ENCODE data around the gene INSR.

Gene INSR

DNA sequence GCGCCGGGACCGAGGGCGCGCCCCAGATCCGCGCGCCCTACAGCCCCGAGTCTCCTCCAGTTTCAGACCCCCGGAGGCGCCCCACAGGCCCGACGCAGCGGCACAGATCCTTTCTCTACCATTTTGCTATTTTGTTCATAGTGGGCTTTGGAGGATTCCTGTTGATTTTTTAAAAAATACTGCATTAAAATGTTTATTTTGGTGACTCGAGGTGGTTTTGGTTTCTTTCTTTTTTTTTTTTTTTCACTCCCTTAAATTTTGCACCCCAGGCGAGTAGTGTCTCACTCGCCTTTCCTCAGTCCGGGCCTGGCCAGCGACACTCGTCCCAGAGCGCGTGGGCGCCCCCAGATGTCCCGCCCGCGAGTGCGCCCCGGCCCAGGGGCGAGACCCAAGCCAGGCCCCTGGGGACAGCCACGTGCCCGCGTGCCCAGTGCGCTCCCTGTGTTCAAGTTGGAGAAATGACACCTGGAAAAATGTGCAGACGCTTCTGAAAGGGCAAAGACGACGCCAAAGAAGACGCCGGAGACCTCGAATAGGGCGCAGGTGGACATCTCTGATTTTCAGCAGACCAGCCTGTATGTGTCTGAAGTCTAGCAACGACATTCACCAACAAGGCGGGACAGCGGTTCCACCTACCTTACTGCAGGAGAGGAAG lies 471 bp upstream of the INSR start:
- DNase-seq = peak; percentile 71

DNA sequence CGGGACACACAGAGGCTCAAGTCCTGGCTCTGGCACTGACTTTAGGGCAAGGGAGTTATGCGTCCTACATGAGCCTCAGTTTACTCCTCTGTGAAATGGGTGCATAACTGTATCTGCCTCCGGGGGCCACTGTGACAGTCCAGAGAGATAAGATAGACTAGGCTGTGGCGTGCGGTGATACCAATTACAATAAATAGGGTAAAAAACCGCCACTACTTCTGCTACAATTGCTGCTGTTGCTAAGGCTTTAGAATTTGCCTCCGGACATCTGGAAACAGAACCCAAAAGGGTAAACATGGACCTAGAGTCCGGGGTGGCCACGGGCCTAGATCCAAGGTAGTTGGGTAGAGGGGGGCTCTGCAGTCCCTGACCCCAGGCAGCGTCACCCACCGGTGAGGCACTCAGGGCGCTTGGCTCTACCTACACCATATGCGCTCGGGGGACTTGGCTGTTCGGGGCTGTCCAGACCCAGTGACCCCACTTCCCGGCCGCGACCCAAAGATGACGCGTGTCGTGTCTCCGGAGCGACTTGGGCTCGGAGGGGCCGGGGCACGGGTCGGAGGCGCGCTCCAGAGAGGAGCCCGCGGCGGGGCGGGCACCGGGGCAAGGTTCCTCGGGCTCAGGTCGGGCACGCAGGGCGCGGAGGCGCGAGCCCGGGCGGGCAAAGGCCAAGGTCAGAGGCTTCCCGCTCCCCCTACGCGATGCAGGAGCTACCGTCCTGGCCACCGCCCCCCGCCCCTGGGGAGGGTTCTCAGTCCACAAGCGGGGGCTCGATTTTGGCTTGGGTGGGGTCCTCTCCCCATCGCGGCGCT lies 1.1 kb downstream of the INSR start:
- peak; percentile 13 for DNase-seq

DNA sequence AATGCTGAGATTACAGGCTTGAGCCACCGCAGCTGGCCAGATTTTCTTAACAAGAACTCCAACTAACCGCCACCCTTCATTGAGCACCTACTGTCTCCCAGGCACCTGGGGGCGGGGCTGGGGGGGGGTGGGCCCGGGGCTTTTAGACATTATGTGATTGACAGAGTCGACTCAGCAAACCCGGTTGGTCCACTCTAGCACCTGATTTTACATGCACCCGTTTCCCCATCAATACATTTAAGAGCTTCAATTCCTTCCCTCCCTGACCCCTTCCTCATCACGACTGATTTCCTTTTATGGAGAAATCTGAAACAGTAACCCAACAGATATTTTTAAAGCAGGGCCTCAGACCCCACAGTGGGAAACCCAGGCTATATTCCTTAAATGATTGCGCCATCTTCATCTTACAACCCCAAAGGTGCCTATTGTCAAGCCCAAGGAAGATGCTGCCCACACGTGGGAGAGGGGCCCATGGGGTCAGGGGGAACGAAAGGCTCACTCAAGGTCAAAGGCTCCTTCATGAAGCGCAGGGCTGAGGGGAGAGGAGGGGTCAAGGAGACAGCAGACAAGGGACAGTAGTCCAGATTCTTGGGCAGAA lies 1.8 kb downstream of the INSR start:
- DNase-seq = no peak

DNA sequence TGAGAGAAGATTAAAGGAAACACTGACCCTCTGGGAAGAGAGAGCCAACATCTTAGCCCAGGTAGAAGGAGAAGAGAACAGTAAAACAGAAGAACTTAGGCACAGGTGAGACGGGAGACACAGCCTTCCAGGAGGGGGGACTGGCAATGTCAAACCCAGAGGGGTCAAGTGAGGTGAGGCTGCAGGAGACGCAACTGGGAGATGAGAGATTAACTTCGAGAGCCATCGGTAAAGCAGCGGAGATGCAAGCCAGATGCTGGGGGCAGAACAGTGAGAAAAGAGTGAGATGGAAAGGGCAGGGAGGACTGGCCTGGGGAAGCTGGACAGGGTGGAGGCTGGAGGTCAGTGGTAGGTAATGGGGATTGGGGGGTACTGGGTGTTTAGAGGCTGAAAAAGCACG lies 5.2 kb downstream of the INSR start:
- no peak for DNase-seq

DNA sequence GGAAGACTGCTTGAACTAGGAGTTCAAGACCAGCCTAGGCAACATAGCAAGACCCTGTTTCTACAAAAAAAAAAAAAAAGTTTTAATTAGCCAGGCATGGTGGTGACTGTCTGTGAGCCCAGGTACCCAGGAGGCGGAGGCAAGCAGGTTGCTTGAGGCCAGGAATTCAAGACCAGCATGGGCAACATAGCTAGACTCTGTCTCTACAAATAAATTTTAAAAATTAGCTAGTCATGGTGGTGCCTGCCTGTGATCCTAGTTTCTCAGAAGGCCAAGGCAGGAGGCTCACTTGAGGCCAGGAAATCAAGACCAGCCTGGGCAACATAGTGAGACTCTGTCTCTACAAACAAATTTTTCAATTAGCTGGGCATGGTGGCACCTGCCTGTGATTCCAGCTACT lies 6.1 kb downstream of the INSR start:
- no peak for DNase-seq

DNA sequence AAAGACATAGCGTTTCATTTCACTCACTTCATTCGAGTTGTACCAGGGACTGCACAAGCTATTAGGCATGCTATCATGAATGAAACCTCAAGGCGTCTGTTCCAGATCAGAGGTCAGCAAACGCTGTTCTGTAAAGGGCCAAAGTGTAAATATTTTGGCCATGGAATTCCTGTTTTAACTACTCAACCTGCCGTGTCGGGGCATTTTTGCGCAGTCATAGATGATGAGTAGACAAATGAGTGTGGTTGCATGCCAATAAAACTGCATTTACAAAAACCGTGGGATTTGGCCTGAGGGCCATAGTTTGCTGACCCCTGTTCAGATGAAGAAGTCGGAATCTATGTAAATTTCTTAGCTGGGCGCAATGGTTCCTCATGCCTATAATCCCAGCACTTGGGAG lies 6.5 kb downstream of the INSR start:
- DNase-seq = no peak

DNA sequence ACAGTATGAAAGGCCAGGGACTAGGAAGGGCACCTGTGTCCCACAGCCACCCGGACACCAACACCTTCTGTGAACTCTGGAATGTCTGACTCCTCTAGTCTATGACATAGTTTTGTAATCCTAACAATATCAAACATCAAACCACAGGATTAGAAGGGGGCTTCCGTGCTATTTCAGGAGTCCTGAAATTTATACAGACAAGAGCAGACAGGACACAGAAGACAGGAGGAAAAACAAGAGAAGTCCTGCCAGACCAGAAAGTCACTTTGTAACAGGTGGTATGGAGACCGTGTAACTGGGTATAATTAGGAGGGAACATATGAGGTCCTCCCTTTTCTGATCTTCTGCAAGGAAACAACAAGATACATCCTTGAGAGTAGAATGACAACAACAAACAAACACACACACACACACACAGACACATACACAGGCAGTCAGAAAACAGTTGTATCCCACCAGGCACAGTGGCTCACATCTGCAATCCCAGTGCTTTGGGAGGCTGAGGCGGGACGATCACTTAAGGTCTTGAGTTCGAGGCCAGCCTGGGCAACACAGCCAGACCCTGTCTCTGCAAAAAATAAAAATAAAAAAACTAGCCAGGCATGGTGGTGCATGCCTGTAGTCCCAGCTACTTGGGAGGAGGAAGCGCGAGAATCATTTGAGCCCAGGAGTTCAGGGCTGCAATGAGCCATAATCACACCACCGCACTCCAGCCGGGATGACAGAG lies 13.1 kb downstream of the INSR start:
- no peak for DNase-seq

DNA sequence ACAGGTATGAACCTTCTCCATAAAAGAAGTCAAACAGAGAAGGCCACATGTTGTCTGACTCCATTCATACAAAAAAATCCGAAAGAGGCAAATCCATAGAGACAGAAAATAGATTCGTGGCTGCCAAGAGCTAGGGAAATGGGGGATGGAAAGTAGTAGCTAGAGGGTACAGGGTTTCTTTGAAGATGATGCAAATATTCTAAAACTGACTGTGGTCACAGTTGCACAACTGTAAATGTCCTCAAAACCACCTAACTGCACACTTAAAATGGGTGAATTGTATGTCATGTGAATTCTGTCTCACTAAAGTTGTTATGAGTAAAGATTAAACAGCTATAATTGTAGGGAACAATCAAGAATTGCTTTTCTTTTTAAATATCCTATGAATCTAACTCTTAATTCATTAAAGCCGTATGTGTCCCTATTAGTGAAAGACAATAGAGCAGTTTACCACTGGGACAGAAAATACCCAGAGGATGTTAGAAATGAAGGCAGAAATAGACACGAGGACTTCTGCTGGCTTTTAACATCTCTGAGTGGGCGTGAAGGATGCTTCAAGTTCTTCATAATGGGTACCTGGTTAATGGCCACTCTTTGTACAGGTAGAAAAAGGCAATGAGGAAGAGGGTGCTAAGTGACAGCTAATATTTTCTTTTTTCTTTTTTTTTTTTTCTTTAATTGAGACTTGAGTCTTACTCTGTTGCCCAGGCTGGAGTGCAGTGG lies 21.2 kb downstream of the INSR start:
- DNase-seq = no peak

DNA sequence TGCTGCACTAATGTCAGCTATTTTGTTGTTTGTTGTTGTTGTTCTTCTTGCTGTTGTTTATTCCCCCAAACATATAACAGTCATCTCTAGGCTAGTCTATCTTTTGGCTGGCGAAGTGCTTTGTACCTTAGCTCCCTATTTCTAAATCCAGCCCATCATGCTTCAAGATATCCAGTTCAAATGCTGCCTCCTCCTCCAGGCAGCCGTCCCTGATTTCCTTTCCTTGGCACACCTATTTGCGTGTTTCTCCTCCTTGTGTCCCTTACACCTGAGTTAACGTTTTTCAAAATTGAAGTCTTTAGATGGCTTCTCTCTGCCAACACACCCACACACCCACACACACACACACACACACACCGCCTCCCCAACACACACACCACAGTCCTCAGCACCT lies 25.5 kb downstream of the INSR start:
- no peak for DNase-seq

DNA sequence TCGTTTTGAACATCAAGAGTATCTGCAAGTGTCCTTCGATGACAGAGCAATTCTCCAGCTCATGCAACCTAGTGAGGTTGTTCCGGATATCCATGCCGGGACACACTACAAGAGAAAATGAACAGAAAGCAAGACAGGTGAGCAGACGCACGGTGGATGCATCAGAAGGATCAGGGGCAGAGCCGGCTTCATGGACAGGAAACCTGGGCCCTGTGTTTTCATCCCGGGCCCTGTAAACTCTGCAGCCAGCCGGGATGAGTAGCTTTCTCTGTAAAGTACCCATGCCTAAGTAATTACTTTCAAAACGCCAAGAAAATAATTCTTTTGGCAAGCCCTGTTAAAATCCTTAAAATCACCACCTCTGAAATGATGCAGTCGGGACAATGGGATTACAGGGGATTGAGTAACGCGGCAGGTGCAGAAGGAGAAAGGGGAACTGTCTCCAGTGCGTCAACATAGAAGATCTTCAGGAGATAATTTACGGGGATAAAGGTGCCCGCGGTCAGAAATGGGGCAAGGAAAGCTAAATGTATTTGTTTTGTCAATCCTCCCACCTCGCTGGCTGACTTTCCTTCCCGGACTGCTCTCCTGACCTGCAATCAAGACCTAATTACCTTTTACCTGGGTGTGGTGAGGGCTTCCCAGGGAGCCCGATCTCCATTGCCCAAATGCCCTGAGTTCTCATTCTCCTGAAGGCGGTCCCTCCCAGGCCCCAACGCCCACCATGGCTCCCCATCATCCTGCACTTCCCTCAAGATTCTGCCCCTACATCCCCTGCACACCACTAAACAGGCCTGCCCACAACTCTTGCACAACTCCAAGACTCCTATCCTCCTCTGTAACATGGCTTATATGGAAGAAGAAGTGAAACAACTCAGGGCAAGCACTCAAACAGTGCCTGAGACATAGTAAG lies 26.2 kb downstream of the INSR start:
- DNase-seq = no peak

DNA sequence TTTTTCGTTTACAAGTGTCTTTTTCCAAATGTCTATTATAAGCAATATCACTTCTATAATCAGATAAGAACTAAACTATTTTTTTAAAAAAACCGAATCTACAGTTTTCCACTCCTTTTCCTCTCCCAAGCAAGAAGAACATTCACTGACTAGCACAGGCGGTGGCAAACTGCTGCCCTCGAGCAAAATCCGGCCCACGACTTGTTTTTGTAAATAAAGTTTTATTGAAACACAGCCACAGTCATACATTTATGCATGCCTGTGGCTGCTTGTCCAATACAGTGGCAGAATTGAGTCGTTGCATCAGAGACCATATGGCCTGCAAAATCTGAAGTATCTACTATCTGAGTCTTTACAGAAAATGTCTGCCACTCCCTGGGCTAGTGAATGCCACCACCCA lies 27.4 kb downstream of the INSR start:
- DNase-seq = no peak

DNA sequence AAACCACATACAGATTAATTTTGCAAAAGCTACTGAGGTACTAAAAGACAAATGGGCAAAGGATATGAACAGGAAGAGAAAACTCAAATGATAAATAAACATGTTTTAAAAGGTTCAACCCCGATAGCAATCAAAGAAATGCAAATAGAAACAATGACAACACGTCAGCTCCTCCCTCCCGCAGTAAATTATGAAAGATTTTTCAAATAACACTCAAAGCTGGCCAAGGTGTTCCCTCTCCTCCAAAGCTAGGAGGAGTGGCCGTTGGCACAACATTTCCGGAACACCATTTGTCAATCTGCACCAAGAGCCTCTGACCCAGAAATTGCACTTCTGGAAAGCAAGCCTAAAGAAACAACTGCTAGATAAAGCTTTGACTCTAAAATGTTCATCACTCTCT lies 28.3 kb downstream of the INSR start:
- no peak for DNase-seq

DNA sequence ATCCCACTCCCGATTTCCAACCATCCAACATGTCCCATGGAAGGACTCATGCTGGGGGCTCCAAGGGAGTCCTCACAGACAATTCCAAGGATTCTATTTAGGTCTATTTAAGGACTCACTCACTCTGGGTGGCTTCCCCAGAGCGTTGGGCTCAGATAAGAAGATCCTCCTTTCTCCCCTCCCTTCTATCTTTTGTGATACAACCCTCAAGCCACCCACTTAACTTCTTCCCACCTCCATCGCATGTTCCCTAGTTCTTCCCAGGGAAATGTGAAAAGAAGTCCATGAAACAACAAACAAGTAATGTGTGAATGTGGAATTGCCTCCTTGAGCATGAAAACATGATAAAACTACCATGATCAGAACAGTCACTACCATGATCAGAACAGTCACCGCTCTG lies 29.4 kb downstream of the INSR start:
- DNase-seq = no peak

DNA sequence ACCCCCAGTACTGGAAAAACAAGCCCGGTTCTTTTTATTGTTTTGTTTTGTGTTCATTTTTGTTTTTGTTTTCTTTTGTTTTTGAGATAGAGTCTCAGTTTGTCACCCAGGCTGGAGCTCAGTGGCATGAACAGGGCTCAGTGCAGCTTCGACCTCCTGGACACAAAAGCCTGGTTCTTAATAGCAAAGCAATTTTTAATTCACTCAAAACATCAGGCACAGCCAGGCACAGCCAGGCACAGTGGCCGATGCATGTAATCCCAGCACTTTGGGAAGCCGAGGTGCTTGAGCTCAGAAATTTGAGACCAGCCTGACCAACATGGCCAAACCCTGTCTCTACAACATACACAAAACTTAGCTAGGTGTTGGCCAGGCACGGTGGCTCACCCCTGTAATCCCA lies 30.7 kb downstream of the INSR start:
- DNase-seq = peak; percentile 8

DNA sequence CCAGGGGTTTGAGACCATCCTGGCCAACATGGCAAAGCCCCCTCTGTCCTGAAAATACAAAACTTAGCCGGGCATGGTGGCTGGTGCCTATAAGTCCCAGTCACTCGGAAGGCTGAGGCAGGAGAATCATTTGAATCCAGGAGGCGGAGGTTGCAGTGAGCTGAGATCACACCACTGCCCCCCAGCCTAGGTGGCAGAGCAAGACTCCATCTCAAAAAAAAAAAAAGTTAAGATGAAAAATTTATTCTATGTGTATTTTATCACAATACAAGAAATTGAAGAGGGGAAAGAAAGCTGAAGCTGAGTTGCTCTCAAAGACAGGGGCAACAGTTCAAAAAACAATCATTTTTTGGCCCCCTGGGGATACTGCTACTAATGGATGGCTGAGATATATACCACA lies 31.1 kb downstream of the INSR start:
- DNase-seq = no peak

DNA sequence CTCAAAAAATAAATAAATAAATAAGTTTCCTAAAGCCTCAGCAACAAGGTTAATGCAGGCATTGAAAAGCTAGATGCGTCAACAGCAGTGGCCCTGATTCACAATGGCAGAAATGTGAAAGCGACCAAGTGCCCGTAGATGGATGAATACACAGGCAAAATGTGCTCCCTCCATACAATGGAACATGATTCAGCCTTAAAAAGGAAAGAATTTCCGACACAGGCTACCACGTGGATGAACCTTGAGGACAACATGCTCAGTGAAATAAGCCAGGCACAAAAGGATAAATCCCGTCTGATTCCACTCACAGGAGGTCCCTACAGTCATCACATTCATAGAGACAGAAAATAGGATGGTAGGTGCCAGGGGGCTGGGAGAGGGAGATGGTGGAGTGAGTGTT lies 31.7 kb downstream of the INSR start:
- DNase-seq = no peak

DNA sequence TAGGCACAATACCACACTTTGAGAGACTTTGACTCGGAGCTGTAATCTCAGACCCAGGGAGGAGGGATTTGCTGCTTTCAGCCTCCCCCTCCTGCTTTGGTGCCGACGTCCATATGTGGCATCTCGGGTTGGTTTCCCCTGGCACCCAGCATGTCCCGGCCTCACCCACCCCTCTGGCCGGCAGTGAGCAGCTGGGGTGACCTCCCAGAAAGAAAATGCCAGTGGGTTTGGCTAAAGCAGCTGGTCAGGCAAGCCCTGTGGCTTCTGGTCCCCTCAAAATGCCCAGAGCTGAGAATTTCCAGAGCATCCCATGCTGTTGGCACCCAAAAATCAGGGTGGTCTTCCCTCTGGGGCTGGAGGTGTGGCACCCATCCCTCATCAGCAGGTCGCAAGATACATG lies 34.1 kb downstream of the INSR start:
- no peak for DNase-seq

DNA sequence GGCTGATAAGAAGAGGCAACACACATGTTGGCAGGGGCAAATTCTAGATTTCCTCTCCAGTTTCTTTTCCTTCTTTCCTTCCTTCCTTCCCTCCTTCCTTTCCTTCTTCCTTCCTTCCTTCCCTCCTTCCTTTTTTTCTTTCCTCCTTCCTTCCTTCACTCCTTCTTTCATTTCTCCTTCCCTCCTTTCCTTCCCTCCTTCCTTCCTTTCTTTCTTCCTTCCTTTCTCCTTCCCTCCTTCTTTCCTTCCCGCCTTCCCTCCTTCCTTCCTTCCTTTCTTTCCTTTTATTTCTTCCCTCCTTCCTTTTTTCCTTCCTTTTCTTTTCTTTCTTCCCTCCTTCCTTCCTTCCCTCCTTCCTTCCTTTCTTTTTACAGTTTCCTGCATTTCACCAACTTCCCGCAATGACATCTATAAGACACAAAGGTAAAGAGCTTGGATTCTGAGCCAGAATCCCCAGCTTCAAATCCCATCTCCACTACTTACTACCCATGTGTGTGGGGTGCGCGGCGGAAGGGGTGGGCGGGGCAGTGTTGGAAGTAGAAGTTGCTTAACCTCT lies 35.3 kb downstream of the INSR start:
- no peak for DNase-seq

DNA sequence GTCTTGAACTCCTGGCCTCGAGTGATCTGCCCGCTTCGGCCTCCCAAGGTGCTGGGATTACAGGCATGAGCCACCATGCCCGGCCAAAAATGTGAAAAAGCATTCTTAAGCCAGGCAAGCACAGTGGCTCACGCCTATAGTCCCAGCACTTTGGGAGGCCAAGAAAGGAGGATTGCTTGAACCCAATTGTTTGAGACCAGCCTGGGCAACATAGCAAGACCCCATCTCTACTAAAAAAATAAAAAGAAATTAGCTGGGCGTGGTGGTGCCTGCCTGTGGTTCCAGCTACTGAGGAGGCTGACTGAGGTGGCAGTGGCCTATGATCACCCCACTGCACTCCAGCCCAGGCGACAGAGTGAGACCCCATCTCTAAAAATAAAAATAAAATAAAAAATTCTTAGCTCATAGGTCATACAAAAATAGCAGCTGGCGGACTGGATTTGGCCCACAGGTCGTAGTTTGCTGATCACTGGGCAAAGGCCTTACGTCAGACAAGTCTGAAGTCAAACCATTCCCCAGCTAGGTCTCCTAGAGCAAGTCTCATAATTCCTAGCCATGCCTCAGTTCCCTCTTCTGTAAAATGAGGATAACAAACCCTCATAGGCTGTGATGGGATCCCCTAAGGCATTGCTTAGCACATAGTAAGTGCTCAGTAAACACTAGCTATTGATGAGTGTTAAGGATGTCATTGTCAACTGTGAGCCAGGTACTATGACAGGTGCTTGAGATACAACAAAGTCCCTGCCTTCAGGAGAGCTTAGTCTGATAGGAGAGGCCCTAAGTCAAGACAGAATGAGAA lies 36.0 kb downstream of the INSR start:
- no peak for DNase-seq

DNA sequence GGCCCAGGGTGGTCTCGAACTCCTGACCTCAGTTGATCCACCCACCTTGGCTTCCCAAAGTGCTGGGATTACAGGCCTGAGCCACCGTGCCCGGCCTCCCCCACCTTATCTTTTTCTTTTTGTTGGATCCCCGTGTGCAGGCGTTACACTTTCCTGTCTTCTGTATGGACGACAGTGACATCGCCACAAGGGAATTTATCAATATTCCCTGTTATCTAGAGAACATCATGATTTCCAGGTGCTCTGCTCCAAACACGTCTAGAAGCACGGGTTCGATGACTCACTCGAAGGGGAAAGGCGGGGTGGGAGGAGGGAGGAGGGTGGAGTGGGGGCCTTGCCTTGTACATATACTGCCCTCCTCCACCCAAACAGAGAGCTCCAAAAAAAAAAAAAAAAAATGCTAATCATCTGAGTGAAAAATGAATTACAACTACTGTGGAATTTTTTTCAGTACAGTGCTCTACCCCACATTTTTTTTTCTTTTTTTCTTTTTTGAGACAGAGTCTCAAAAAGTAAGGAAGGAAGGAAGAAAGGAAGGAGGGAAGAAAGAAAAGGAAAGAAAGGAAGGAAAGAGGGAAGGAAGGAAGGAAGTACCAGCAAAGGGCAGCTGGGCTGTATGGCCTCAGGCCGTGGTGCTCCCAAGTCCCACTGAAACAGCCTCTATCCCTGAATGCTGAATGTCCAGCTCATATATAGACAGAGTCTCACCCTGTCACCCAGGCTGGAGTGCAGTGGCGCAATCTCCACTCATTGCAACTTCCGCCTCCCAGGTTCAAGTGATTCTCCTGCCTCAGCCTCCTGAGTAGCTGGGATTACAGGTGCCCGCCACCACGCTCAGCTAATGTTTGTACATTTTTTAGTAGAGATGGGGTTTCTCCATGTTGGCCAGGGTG lies 36.8 kb downstream of the INSR start:
- DNase-seq = no peak
